ENCODE results near the gene SREBF2.

DNA sequence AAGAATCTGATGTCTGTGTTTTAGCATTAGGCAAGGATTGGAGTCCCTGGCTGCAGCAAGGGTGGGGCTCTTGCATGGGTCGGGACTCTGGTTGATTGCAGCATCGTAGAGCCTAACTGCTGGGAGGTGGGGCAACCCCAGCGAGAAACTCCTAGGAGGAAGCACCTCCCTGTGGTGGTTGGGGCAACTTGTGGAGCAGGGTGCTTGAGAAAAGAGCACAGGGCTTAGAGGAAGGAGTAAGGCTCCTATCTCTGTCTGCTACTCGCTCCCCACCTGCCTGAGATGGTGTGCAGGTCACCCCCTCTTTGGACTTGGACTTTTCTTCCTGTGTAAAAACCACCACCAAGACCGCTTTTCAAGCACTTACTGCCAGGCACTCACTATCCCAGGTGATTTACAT, 15.6 kb downstream of the SREBF2 start:
- TF ChIP-seq, protein P1, sequence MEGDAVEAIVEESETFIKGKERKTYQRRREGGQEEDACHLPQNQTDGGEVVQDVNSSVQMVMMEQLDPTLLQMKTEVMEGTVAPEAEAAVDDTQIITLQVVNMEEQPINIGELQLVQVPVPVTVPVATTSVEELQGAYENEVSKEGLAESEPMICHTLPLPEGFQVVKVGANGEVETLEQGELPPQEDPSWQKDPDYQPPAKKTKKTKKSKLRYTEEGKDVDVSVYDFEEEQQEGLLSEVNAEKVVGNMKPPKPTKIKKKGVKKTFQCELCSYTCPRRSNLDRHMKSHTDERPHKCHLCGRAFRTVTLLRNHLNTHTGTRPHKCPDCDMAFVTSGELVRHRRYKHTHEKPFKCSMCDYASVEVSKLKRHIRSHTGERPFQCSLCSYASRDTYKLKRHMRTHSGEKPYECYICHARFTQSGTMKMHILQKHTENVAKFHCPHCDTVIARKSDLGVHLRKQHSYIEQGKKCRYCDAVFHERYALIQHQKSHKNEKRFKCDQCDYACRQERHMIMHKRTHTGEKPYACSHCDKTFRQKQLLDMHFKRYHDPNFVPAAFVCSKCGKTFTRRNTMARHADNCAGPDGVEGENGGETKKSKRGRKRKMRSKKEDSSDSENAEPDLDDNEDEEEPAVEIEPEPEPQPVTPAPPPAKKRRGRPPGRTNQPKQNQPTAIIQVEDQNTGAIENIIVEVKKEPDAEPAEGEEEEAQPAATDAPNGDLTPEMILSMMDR (IDR thresholded peaks at IDR 0.05; ENCODE audit: insufficient read depth, low read length): peak; percentile 6
- TF ChIP-seq SPI1 (IDR thresholded peaks at IDR 0.05; ENCODE audit: borderline replicate concordance, low read depth): no peak
- TF ChIP-seq REST (IDR thresholded peaks at IDR 0.05; ENCODE audit: insufficient replicate concordance, low read depth): no peak
- TF ChIP-seq POLR2AphosphoS5 (IDR thresholded peaks at IDR 0.05; ENCODE audit: low read depth): peak; percentile 64

Measured in HL-60 (cell line).